RCC 7860 (cell line): ENCODE results near the gene AGT.
"Not testable (repeated sequence)": the region's sequence is repeated elsewhere in the genome, so short reads cannot be mapped to it uniquely, and the experiment has no call there.

Experiments
- DNase-seq: peaks from one replicate; pipeline ENCODE4 v3.0.0-alpha.2; 2015; ENCODE audit warnings: low spot score
- FAIRE-seq: peaks from 2 replicates; lab custom pipeline; 2012; peaks lifted over from hg19 to GRCh38; lab: Jason Lieb, UNC

The AGT gene

GRCh38 chr1:230694991-230695390, 18.9 kb downstream of the AGT start:
- DNase-seq (no peak), FAIRE-seq (no peak)

- FAIRE-seq, result no peak
- DNase-seq, result no peak
Measured at GRCh38 chr1:230694464-230694863, 19.5 kb downstream of the AGT start.

GRCh38 chr1:230693777-230694176, 20.1 kb downstream of the AGT start:
- no peak for FAIRE-seq

GRCh38 chr1:230693221-230693620, 20.7 kb downstream of the AGT start:
- FAIRE-seq (no peak), DNase-seq (no peak)

More at GRCh38 chr1:230693777-230694176, 20.1 kb downstream of the AGT start:
- no peak for DNase-seq

- FAIRE-seq (no peak), DNase-seq (no peak)
Measured at GRCh38 chr1:230691615-230692014, 22.3 kb downstream of the AGT start.

GRCh38 chr1:230690101-230690500, 23.8 kb downstream of the AGT start:
- no peak for FAIRE-seq
- DNase-seq, result no peak

GRCh38 chr1:230686747-230687146, 27.2 kb downstream of the AGT start:
- DNase-seq, result no peak
- FAIRE-seq, result no peak

- DNase-seq (no peak), FAIRE-seq (no peak)
Measured at GRCh38 chr1:230684998-230685397, 28.9 kb downstream of the AGT start.

- FAIRE-seq (no peak), DNase-seq (no peak)
Measured at GRCh38 chr1:230684146-230684545, 29.8 kb downstream of the AGT start.

- DNase-seq, result no peak
- no peak for FAIRE-seq
Measured at GRCh38 chr1:230682882-230683610, 30.9 kb downstream of the AGT start.

- FAIRE-seq (no peak), DNase-seq (no peak)
Measured at GRCh38 chr1:230682274-230682673, 31.6 kb downstream of the AGT start.

GRCh38 chr1:230681599-230681998, 32.3 kb downstream of the AGT start:
- peak; percentile 93 for FAIRE-seq
- DNase-seq, result peak; percentile 84

GRCh38 chr1:230680300-230681025, 33.5 kb downstream of the AGT start:
- FAIRE-seq (no peak), DNase-seq (no peak)

- FAIRE-seq, result no peak
- no peak for DNase-seq
Measured at GRCh38 chr1:230679825-230680224, 34.1 kb downstream of the AGT start.

GRCh38 chr1:230679192-230679591, 34.7 kb downstream of the AGT start:
- no peak for DNase-seq
- no peak for FAIRE-seq

- no peak for FAIRE-seq
- DNase-seq, result no peak
Measured at GRCh38 chr1:230677200-230677599, 36.7 kb downstream of the AGT start.

GRCh38 chr1:230674581-230674980, 39.3 kb downstream of the AGT start:
- DNase-seq (no peak), FAIRE-seq (no peak)

- FAIRE-seq (no peak), DNase-seq (no peak)
Measured at GRCh38 chr1:230669543-230669942, 44.4 kb downstream of the AGT start.

GRCh38 chr1:230668227-230668626, 45.7 kb downstream of the AGT start:
- FAIRE-seq (no peak), DNase-seq (no peak)

GRCh38 chr1:230661976-230662375, 51.9 kb downstream of the AGT start:
- no peak for FAIRE-seq

GRCh38 chr1:230658691-230659090, 55.2 kb downstream of the AGT start:
- FAIRE-seq, result no peak

More at GRCh38 chr1:230661976-230662375, 51.9 kb downstream of the AGT start:
- DNase-seq, result no peak

GRCh38 chr1:230658103-230658502, 55.8 kb downstream of the AGT start:
- not testable (repeated sequence) for FAIRE-seq, DNase-seq

More at GRCh38 chr1:230658691-230659090, 55.2 kb downstream of the AGT start:
- no peak for DNase-seq
